HCT116 (cell line): ENCODE data around the gene MSRB2.

Source experiments
- CBX3 ChIP-seq: IDR thresholded peaks from 2 replicates; pipeline ENCODE4 v1.6.1; 2012; ENCODE audit warnings: low read depth
- EGR1 ChIP-seq: IDR thresholded peaks from 2 replicates; pipeline ENCODE4 v1.6.1; 2012; ENCODE audit warnings: low read depth
- EZH2 ChIP-seq: fragments of 200-600 bp; sonication (generic); IDR thresholded peaks from 2 replicates; pipeline ENCODE4 v1.6.1; 2017; ENCODE audit warnings: antibody characterized with exemption, mixed run types
- EZH2phosphoT487 ChIP-seq: fragments of 200-600 bp; IDR thresholded peaks from 2 replicates; pipeline ENCODE4 v1.6.1; 2018; ENCODE audit warnings: antibody characterized with exemption, borderline replicate concordance
- JUND ChIP-seq: IDR thresholded peaks from 2 replicates; pipeline ENCODE4 v1.6.1; 2012
- POLR2A ChIP-seq: IDR thresholded peaks from 2 replicates; pipeline ENCODE4 v1.7.0; 2011; ENCODE audit warnings: borderline replicate concordance; ENCODE audit not compliant: insufficient read depth, insufficient read length; ENCODE audit errors: extremely low read depth
- POLR2AphosphoS5 ChIP-seq: IDR thresholded peaks from 2 replicates; pipeline ENCODE4 v1.6.1; 2011; ENCODE audit warnings: mild to moderate bottlenecking, low read depth, low read length, moderate library complexity
- SIN3A ChIP-seq: IDR thresholded peaks from 2 replicates; pipeline ENCODE4 v1.6.1; 2012; ENCODE audit warnings: low read depth
- YY1 ChIP-seq: IDR thresholded peaks from 2 replicates; pipeline ENCODE4 v1.6.1; 2011; ENCODE audit warnings: low read length, low read depth, moderate library complexity, mild to moderate bottlenecking; ENCODE audit not compliant: insufficient replicate concordance; ENCODE audit errors: extremely low read depth
- ZNF274 ChIP-seq: fragments of 200-500 bp; sonication (Bioruptor generic); IDR thresholded peaks from 2 replicates; pipeline ENCODE4 v1.6.1; 2014; ENCODE audit warnings: mild to moderate bottlenecking, low read depth, low read length, inconsistent platforms
- TF ChIP-seq, protein P1 (sequence below), 3 experiments: fragments of 200-600 bp in 1 of 3; sonication (generic) in 1 of 3; IDR thresholded peaks in 2 of 3; conservative IDR thresholded peaks in 1 of 3; 2 replicates each; pipeline ENCODE4 v1.5.1; 2012 to 2017; ENCODE audit warnings: low read depth in 2 of 3, low read length in 2 of 3, antibody characterized with exemption in 1 of 3, borderline replicate concordance in 1 of 3, control low read depth in 1 of 3, mild to moderate bottlenecking in 1 of 3, mixed read lengths in 1 of 3, mixed run types in 1 of 3, moderate library complexity in 1 of 3; ENCODE audit not compliant: insufficient read depth in 1 of 3
- TF ChIP-seq, protein P2 (sequence below): IDR thresholded peaks from 2 replicates; pipeline ENCODE4 v1.6.1; 2012

DNA sequence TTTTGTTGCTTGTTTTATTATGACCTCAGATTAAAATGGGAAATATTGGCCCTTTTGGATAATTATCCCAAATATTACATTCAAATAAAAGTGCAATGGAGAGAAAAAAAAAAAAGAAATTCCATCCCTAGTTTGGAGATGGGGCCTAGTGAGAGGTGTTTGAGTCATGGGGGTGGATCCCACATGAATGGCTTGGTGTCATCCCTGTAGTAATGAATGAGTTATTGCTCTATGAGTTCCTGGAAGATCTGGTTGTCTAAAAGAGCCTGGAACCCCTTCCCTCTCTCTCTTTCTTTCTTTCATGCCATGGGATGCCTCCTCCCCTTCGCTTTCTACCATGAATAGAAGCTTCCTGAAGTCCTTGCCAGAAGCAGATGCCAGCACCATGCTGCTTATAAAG is 44.3 kb downstream of the MSRB2 start:
- TF ChIP-seq, protein P1, sequence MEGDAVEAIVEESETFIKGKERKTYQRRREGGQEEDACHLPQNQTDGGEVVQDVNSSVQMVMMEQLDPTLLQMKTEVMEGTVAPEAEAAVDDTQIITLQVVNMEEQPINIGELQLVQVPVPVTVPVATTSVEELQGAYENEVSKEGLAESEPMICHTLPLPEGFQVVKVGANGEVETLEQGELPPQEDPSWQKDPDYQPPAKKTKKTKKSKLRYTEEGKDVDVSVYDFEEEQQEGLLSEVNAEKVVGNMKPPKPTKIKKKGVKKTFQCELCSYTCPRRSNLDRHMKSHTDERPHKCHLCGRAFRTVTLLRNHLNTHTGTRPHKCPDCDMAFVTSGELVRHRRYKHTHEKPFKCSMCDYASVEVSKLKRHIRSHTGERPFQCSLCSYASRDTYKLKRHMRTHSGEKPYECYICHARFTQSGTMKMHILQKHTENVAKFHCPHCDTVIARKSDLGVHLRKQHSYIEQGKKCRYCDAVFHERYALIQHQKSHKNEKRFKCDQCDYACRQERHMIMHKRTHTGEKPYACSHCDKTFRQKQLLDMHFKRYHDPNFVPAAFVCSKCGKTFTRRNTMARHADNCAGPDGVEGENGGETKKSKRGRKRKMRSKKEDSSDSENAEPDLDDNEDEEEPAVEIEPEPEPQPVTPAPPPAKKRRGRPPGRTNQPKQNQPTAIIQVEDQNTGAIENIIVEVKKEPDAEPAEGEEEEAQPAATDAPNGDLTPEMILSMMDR (IDR thresholded peaks at IDR 0.05 in 2 of 3, conservative IDR thresholded peaks at IDR 0.05 in 1 of 3; ENCODE audit: borderline replicate concordance in 1 of 3, insufficient read depth in 1 of 3, low read depth in 2 of 3, low read length in 2 of 3), result no peak
- no peak for TF ChIP-seq EZH2
- no peak for TF ChIP-seq JUND
- TF ChIP-seq POLR2AphosphoS5, result no peak
- TF ChIP-seq ZNF274, result no peak
- no peak for TF ChIP-seq POLR2A
- no peak for TF ChIP-seq EZH2phosphoT487
- TF ChIP-seq SIN3A, result no peak
- TF ChIP-seq CBX3, result no peak
- TF ChIP-seq YY1, result no peak
- no peak for TF ChIP-seq EGR1
- TF ChIP-seq, protein P2, sequence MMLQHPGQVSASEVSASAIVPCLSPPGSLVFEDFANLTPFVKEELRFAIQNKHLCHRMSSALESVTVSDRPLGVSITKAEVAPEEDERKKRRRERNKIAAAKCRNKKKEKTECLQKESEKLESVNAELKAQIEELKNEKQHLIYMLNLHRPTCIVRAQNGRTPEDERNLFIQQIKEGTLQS, result no peak
